GM18511 (cell line): Measurements from ENCODE around the gene COA7.
A peak's percentile ranks its signal among the peaks of the same experiment; 100 is the strongest.
"Not testable (repeated sequence)": the region's sequence is repeated elsewhere in the genome, so short reads cannot be mapped to it uniquely, and the experiment has no call there.

Source experiments
- ATAC-seq: cut with Tn5 transposase; IDR thresholded peaks from one replicate; pipeline ENCODE4 v1.9.1; 2021; ENCODE audit warnings: mild to moderate bottlenecking, moderate library complexity; ENCODE audit not compliant: unreplicated experiment

The COA7 gene

DNA sequence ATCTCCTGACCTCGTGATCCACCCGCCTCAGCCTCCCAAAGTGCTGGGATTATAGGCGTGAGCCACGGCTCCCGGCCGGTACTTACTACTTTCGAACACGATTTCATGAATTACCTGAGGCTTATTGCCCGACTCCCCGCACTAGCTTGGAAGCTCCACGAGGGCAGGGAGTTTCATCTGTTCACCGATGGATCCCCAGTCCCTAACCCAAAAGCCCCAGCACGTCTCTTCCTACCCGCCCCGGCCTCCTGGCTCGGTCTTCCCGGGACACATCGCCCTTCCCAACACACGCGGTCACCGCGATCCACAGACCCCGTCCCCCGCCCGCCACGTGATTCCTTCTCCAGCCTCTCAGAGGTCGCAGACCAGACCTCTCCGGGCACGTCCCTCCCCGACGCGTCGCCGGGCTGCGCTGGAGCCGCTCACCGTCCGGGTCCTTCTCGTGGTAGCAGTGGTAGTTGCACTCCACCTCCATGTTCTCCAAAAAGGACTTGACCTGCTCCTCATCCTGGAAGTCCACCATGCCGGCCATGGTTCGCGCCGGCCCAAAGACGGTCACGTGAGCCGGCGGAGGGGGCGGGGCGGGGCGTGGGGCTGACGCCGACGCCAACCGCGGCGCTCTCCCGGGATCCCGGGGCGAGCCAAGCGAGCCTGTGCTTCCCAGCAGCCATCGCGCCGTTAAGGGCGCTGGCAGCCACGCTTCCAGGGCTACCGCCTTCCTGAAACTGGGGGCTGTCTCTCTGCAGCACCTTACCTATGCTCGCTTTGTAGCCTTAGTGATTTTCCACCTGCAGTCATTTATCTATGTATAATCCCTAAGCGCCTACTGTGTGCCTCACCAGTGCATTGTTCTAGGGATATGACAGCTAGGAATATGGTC lies at the start of gene COA7:
Gene COA7, minus strand, starts transcription at position 553 of the 880 bp plus-strand sequence. Its CDS starts 21 bp downstream, at position 532.
- ATAC-seq = peak; percentile 49

DNA sequence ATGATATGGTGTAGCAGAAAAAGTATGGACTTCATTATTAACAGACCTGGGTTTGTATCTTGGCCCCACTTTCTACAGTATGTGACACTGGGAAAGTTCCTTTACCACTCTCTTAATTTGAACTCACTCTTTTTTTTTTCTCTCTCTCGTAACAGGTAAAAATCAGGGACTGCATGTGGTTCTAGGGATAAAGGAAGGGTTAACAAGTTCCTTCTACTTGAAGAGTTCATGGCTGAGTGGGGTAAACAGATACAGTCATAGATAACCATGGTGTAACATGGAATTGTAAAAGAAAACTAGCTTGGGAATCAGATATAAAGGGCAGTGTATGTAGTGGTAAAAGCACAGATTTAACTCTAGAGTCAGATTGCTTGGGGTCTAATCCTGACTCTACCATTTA lies 49.3 kb upstream of the COA7 start:
- no peak for ATAC-seq

DNA sequence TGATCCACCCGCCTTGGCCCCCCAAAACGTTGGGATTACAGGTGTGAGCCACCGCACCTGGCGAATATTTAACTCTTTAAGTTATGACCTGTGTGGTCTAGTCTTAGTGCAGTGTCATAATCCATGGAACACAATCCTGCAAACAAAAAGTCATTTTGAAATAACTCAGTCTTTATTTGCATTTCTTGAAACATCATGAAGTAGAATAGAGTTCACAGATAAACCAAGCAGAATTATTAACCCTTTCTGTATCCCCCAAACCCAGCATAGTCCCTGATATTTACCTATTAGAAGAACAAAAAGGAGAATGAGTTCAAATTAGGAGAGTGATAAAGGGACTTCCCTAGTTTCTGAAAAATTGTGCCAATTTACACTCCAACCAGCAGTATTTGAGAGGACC lies 48.0 kb upstream of the COA7 start:
- no peak for ATAC-seq

- no peak for ATAC-seq
These were observed 43.1 kb upstream of the COA7 start for GRCh38 chr1:52741259-52741658.

DNA sequence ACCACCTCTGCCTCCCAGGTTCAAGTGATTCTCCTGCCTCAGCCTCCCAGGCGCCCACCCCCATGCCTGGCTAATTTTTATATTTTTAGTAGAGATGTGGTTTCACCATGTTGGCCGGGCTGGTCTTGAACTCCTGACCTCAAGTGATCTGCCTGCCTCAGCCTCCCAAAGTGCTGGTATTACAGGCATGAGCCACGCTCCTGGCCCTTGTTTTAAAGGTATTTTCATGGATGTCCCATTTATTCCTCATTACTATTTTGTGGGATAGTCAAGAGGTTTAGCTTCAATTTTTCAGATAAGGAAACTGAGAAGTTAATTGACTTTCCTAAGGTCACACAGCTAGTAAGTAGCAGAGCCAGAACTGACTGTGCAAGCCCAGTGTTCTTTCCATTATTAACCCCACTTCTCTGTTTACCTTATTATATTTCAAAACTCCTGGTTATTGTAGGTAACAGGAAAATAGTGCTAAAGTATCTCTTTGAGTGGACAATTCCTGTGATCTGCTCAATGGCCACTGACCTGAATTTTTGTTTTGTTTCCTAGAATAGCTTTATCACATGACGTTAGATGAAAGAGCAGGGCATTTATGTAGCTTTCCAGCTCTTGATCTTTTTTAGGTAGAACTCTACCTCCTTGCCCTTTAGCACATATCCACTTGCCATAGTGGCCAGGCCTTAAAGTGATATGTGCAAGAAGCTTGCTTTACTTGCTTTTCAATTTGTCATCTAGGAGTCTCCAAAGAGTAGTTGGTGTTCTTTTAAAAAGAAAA lies 41.7 kb upstream of the COA7 start:
- no peak for ATAC-seq

- ATAC-seq = no peak
These were observed 40.7 kb upstream of the COA7 start for GRCh38 chr1:52738893-52739292.

GRCh38 chr1:52738148-52738547 lies 40.0 kb upstream of the COA7 start:
- ATAC-seq = no peak

DNA sequence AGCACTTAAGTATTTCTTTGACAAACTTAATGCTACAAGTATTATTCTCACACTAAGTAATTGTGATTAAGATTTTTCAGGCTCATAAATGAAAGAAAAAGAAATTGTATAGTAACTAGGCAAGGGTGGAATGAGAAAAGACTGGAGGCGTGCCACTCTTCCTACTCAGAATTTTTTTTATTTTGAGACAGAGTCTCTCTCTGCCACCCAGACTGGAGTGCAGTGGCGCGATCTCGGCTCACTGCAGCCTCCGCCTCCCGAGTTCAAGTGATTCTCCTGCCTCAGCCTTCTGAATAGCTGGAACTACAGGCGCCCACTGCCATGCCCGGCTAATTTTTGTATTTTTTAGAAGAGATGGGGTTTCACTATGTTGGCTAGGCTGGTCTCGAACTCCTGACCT lies 37.2 kb upstream of the COA7 start:
- not testable (repeated sequence) for ATAC-seq

DNA sequence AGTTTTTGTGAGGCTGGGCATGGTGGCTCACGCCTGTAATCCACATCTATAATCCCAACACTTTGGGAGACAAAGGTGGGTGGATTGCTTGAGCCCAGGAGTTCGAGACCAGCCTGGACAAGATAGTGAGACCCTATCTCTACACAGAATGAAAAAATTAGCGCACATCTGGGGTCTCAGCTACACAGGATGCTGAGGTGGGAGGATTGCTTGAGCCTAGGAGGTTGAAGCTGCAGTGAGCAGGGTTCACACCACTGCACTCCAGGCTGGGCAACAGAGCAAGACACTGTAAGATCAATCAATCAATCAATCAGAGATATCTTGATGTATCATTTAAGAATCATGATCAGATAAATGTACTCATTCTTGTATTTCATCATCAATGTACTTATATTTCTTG lies 35.2 kb upstream of the COA7 start:
- no peak for ATAC-seq

DNA sequence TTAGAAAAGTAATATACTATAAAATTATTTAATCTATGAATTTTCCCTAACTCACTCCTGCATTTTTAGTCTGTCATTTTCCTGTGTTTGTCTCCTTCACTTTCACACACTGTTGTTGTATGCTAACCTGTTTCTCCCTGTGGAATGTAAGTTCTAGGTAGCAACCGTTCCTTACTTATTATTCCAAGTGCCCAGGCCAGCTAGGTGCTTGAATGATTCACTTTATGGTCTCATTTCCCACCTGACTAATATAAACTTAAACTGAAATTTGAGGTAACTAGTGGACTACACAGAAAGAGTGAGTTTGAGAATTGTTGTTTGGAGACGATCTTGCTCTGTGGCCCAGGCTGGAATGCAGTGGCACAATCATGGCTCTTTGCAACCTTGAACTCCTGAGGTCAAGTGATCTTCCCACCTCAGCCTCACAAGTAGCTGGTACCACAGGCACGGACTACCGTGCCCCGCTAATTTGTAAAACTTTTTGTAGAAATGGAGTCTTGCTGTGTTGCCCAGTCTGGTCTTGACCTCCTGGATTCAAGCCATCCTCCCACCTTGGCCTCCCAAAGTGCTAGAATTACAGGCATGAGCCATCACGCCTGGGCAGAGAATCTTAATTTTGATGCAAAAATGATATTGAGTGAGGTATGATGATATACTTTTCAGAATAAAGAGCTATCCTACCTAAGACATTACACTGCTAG lies 30.0 kb upstream of the COA7 start:
- no peak for ATAC-seq

GRCh38 chr1:52727114-52727586 lies 29.0 kb upstream of the COA7 start:
- no peak for ATAC-seq

DNA sequence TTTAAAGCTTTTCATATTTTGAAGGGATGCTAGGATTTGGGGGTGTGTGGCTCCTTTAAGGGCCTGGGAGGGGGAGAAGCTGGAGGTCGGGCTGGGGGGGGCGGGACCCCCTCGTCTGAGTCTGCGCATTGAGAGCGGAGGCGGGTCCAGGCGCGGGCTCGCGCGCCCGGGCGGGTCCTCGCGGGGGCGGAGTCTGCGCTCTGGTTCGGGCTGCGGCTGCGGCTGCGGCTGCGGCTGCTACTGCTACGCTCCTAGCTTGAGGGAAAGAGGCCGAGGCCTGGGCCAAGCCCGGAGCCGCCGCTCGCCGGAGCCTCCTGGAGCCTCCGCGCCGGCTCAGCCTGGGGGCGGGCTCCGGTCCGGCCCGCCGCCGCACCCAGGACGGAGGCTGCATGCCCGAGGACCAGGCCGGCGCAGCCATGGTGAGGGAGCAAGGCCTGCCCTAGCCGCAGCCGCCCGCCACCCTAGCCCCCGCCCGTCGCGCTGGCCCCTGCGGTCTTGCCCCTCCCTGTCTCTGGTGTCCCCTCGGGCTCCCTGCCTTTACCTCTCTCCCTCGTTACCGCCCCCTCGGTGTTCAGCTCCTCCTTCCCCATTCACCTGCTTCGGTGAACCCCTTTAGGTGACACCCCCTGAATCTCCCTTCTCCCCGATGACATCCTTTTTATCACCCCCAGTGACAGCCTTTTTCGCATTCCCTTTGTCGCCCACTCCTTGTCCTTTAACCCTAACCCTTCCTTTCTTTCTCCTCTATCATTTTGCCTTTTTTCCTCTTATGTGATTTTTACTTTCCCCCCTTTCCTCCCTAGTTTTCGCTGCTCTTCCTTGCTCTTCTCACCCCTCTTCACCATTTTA lies 28.3 kb upstream of the COA7 start, which contains the start of gene ZYG11B:
Gene ZYG11B, plus strand, starts transcription at position 189 of the 849 bp plus-strand sequence. Its CDS starts 201 bp downstream, at position 390.
- peak; percentile 96 for ATAC-seq

GRCh38 chr1:52725903-52726264 lies 27.7 kb upstream of the COA7 start:
- no peak for ATAC-seq

DNA sequence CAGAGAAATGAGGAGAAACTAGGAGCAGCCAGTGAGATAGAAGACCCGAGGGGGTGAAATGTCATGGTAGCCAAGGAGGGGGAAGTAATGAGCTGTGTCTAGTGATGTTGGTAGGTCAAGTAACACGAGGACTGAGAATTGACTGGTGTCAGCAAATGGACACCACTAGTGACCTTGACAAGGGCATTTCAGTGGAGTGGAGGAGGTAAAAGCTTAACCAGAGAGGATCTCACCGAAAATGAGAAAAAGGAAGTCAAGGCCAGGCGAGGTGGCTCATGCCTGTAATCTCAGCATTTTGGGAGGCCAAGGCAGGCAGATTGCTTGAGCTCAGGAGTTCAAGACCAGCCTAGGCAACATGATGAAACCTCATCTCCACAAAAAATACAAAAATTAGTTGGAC lies 25.1 kb upstream of the COA7 start:
- no peak for ATAC-seq

DNA sequence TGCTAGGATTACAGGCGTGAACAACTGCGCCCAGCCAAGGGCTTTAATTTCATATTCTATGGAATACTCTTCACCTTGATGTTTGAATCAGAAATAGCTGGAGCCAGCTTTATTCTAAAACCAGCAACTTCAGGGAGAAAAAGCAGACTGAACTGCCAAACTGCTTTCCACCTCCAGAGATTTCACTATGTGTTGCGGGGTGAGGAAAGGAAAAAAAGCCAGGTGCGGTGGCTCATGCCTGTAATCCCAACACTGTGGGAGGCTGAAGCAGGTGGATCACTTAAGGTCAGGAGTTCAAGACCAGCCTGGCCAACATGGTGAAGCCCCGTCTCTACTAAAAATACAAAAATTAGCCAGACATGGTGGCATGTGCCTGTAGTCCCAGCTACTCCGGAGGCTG lies 17.1 kb upstream of the COA7 start:
- ATAC-seq = not testable (repeated sequence)

- ATAC-seq = no peak
These were observed 15.4 kb upstream of the COA7 start for GRCh38 chr1:52713590-52713989.

GRCh38 chr1:52709016-52709415 lies 10.9 kb upstream of the COA7 start:
- no peak for ATAC-seq

- ATAC-seq = no peak
These were observed 9.9 kb upstream of the COA7 start for GRCh38 chr1:52707927-52708655.
